Tibial nerve (tissue), 3 donors: ENCODE data around the gene CEP112.

Source experiments
- CTCF ChIP-seq, 5 experiments: fragments of 200-600 bp in 3 of 5; fragments of 450-650 bp in 2 of 5; sonication (generic) in 3 of 5; IDR thresholded peaks; one replicate each; pipeline ENCODE4 v1.5.1; 2016 to 2019; ENCODE audit warnings: antibody characterized with exemption in 5 of 5, mild to moderate bottlenecking in 3 of 5, moderate library complexity in 2 of 5
- POLR2A ChIP-seq, 2 donors: fragments of 450-650 bp; IDR thresholded peaks; one replicate each; pipeline ENCODE4 v1.6.1; 2017; ENCODE audit warnings: antibody characterized with exemption in 2 of 2, mild to moderate bottlenecking in 2 of 2, moderate library complexity in 2 of 2

DNA sequence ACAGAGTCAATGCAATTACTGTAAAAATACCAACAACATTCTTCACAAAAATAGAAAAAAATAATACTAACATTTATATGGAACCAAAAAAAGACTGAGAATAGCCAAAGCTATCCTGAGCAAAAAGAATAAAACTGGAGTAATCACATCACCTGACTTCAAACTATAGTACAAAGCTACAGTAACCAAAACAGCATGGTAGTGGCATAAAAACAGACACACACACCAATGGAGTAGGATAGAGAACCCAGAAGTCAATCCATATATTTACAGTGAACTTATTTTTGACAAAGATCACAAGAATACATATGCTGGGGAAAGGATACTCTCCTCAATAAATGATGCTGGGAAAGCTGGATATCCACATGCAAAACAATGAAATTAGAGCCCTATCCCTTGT, 84.2 kb downstream of the CEP112 start:
- TF ChIP-seq CTCF (IDR thresholded peaks at IDR 0.05) (no peak), POLR2A (IDR thresholded peaks at IDR 0.05) (no peak)
